KG1 (cell line): ENCODE measurements around the gene WNT7B.

Experiments
- DNase-seq: peaks from one replicate; lab custom pipeline; 2025; lab: John Stamatoyannopoulos, UW

WNT7B gene

GRCh38 chr22:45887202-45888131 lies 89.5 kb downstream of the WNT7B start:
- no peak for DNase-seq

DNA sequence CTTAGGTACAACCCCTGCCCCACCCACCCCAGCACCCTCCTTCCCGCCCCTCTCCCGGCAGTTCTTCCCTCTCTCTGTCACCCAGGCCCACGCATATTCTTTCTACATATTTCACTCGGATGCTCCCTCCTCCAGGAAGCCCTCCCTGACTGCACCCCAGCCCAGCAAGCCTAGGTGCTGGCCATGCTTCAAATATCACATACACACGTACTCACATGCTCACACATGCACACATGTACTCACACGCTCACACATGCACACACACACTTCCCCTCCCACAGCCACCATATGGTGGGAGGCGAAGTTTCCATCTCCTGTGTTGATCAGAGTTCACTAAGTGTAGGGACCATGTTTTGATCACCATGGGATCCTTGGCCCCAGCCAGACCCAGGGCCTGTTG lies 90.4 kb downstream of the WNT7B start:
- no peak for DNase-seq

- DNase-seq: no peak
Measured at GRCh38 chr22:45885941-45886395, 91.0 kb downstream of the WNT7B start.

- no peak for DNase-seq
Measured at GRCh38 chr22:45885171-45885840, 91.7 kb downstream of the WNT7B start.

DNA sequence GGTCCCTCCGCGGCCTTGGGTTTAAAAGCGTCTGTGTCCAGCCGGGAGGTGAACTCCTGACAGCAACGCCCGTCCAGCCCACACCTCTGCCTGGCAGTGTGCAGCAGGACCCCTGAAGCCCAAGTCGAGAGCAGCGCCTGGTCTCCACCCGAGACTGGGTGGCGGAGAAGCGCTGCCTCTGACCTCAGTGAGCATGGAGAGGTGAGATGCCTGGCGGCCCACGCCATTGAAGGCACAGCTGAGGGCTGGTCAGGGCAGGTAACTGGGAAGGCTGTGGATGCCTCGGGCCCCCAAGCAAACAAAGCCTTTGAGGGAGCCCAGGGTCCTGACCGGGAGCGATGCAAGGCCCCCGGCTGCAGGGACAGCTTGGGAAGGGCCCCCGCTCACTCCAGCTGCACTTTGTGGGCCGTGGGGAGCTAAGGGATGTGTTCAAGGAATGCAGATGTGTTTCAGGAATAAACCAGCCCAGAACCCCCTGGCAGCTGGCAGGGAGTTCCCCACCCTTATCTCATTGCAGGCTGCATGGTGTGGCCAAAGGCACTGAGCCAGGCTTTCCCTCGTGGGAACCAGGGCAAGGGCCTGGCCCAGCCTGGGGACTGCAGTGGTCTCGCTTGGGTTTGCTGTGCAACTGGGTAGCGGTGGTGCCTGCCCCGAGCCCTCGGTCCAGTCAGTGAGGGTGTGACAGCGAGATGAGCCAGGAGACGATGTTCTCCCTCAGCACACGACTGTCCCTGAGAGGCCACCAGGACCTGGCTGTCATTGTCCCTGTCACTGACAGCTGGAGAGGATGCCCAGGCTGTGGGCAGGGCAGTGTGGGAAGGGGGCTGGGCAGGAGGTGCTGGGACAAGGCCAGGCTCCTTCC lies 92.5 kb downstream of the WNT7B start:
- DNase-seq: no peak

DNA sequence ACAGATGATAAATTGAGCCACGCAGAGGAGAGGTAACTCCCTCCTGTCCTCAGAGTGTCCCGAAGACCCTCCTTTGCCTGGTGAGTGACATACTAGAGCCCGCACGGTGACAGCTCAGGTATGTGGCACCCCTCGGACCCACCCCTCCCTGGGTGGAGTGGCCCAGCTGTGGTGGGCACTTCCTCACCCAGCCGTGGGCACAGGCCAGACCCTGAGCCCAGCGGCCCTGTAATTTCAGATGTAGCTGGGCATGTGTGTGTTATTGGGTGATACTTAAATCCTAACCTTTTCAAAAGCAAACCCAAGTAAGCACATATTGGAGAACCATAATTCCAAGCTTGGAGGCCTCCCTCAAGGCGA lies 93.2 kb downstream of the WNT7B start:
- DNase-seq: no peak

GRCh38 chr22:45882881-45883810 lies 93.8 kb downstream of the WNT7B start:
- no peak for DNase-seq

GRCh38 chr22:45881524-45881875 lies 95.5 kb downstream of the WNT7B start:
- DNase-seq: no peak

GRCh38 chr22:45880716-45881523 lies 96.0 kb downstream of the WNT7B start:
- DNase-seq: no peak

DNA sequence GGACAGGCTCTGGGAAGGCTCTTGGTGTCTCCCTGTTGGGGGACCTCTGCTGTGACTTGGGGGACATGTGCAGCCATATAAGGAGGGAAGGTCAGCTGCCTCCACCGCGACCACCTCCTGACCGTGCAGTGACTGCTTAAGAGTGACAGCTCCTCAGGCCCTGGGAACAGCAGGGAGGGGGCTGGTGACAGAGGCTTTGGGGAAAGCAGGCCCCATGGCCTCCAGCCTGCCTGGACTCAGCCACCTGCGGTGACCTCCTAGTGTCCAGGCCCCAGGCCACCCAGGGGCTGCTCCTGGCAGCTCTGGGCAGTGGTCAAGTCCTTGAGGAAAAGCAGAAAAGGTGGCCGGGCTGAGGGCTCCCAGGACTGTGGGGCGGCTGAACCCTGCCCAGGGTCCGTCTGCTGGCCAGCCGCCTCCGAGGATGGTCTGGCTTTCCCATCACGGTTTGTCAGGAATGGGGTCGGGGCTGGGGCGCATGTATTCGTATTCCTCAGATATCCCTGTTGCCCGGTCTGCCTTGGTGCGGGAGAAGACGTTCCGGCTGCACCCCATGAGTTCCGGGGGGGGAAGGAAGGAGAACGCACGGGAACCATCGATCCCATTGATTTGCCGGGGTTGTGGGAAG lies 96.8 kb downstream of the WNT7B start:
- no peak for DNase-seq

DNA sequence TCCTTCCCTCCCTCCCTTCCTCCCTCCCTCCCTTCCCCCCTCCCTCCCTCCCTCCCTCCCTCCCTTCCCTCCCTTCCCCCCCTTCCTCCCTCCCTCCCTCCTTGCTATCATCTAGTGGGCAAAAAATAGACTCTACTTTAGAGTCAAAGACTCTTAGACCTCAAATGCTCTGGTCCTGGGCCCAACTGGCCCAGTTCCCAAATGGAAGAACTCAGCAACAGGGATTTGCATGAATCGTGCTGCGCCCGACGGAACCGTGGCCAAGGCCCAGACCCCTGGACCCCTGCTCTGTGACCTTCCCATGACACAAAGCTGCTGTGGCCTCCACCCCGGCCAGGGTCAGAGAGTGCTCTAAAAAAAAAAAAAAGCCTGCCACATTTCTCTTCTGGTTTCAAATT lies 97.4 kb downstream of the WNT7B start:
- DNase-seq: no peak

DNA sequence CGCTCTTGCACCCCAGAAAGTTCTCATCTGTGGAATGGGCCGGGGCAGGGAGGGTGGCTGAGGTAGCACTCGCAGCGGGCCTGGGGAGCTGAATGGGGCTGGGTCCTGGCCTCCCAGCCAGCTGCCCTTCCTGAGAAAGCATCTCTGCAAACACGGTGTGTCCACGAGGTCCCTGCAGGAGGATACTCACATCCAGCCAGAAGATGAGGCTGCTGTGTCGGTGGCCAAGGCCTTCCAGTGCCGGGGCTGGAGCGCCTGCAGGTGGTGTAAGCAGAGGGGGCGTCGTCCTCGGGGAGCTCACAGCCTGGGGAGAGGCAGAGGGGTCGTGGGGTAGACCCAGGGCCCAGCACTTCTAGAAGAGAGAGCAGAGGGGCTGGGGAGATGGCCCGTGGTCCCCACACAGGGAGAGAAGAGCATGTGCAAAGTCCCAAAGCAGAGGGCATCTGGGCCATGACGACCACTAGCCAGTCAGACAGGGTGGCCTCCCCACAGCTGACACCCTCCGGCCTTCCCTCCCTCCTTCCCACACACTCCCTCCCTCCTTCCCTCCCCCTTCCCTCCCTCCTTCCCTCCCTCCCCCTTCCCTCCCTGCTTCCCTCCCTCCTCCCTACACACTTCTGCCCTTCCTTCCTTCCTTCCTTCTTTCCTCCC lies 97.9 kb downstream of the WNT7B start:
- no peak for DNase-seq

- DNase-seq: no peak
Measured at GRCh38 chr22:45878051-45878781, 98.7 kb downstream of the WNT7B start.

- no peak for DNase-seq
Measured at GRCh38 chr22:45877651-45878050, 99.3 kb downstream of the WNT7B start.

DNA sequence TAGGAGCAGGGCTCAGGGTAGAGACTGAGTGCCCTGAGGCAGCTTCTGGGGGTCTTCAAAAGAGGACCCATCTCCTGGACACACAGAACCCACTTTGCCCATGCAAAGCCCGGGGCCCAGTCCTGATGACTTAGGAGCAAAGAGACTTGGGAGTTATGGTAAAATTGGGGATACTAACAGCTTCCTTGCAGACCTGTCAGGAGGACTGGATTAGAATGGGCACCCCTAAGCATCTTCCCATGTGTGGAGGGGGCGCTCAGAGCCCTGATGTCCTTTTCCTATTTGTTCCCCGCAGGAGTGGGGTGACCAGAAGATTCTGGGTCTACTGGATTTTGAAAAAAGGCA lies 100.0 kb downstream of the WNT7B start:
- no peak for DNase-seq

GRCh38 chr22:45876136-45877035 lies 100.6 kb downstream of the WNT7B start:
- DNase-seq: no peak

- no peak for DNase-seq
Measured at GRCh38 chr22:45872659-45873263, 104.2 kb downstream of the WNT7B start.
